ENCODE data around the gene HEG1.

DNA sequence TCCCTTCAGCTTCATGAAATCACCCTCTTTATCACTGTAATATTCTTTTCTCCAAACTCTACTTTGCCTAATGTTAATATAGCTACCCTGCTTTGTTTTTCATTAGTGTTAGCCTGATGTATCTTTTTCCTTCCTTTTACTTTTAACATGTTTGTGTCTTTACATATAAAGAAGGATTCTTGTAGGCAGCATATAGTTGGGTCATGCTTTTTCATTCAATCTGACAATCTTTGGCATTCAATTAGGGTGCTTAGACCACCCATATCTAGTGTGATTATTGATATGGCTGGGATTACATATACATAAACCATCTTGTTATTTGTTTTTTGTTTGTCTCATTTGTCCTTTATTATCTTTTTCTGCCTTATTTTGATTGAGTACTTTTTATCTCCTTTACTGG is 34.9 kb upstream of the HEG1 start:
- no peak for TF ChIP-seq POLR2AphosphoS5 (IDR thresholded peaks at IDR 0.05; ENCODE audit: low read depth, low read length)
- TF ChIP-seq POLR2A (IDR thresholded peaks at IDR 0.05; ENCODE audit: low read depth, low read length), result no peak
- no peak for TF ChIP-seq SPI1 (IDR thresholded peaks at IDR 0.05; ENCODE audit: low read depth, low read length)

Data from GM12891 (cell line).